Natural killer cell (primary cell): Measurements from ENCODE around the gene PAFAH1B1. TPM values are rescaled to one million over a fixed set of nuclear protein-coding genes. Genes with fewer than 3 reads are reported as not detected.
"Not testable (repeated sequence)": the region's sequence is repeated elsewhere in the genome, so short reads cannot be mapped to it uniquely, and the experiment has no call there.

Experiments
- ATAC-seq, 3 donors: fragments of 150-1000 bp in 2 of 3; fragments of 200-7000 bp in 1 of 3; cut with Tn5 transposase; 1 replicate in 1 of 3; 2 replicates in 2 of 3; pipeline ENCODE4 v1.10.0; 2021; ENCODE audit warnings: mild to moderate bottlenecking in 2 of 3, moderate library complexity in 2 of 3
- DNase-seq, 2 donors: peaks; one replicate each; pipeline versions ENCODE4 v3.0.0 to v3.0.0-alpha.2; 2013 to 2021; ENCODE audit warnings: mixed read lengths in 1 of 2
- H3K27ac ChIP-seq: one replicate; pipeline ENCODE4 v1.5.1; 2013; ENCODE audit warnings: mild to moderate bottlenecking, low read length
- H3K27me3 ChIP-seq: one replicate; pipeline ENCODE4 v1.6.1; 2013; ENCODE audit warnings: low read length; ENCODE audit not compliant: control insufficient read depth, insufficient read depth
- H3K36me3 ChIP-seq: one replicate; pipeline ENCODE4 v1.6.1; 2013; ENCODE audit warnings: low read length; ENCODE audit not compliant: control insufficient read depth, insufficient read depth
- H3K4me1 ChIP-seq: one replicate; pipeline ENCODE4 v1.6.1; 2013; ENCODE audit warnings: low read length; ENCODE audit not compliant: control insufficient read depth, insufficient read depth
- H3K4me3 ChIP-seq: one replicate; pipeline ENCODE4 v1.5.1; 2013; ENCODE audit warnings: low read length
- H3K9me3 ChIP-seq: one replicate; pipeline ENCODE4 v1.6.1; 2013; ENCODE audit warnings: low read length; ENCODE audit not compliant: control insufficient read depth, insufficient read depth
- H3K27ac Mint-ChIP-seq, 2 donors: one replicate each; pipeline ENCODE4 v1.8.0; 2022; ENCODE audit warnings: mild to moderate bottlenecking in 2 of 2, mixed read lengths in 2 of 2, moderate library complexity in 1 of 2
- H3K27me3 Mint-ChIP-seq, 2 donors: one replicate each; pipeline ENCODE4 v1.8.0; 2022; ENCODE audit warnings: low read depth in 2 of 2, mixed read lengths in 2 of 2
- H3K36me3 Mint-ChIP-seq: one replicate; pipeline ENCODE4 v1.8.0; 2022; ENCODE audit warnings: mixed read lengths
- H3K4me1 Mint-ChIP-seq, 2 donors: one replicate each; pipeline ENCODE4 v1.8.0; 2022; ENCODE audit warnings: mixed read lengths in 2 of 2
- H3K4me3 Mint-ChIP-seq: one replicate; pipeline ENCODE4 v1.8.0; 2022; ENCODE audit warnings: mild to moderate bottlenecking, moderate library complexity, mixed read lengths
- H3K9me3 Mint-ChIP-seq, 2 donors: one replicate each; pipeline ENCODE4 v1.8.0; 2022; ENCODE audit warnings: mixed read lengths in 2 of 2
- WGBS: methylation state at CpG from one replicate; pipeline ENCODE4 v1.1.7; 2013; ENCODE audit warnings: missing lambda C conversion rate; ENCODE audit not compliant: insufficient coverage; 5-methylcytosine and 5-hydroxymethylcytosine counted together
- intact Hi-C: fragments of 100-400 bp; cut with micrococcal nuclease; formaldehyde crosslinking; loops from one replicate; pipeline ENCODE4 v1.14.2; 2022
- total RNA-seq, 4 donors: library from RNA; stranded (reverse); fragments of 120-200 nt in 1 of 4; gene quantifications; one replicate each; pipeline versions ENCODE4 v1.2.3 to v1.2.4, GENCODE V29; 2013 to 2022
- TF ChIP-seq, protein P1 (sequence below): fragments of 200-600 bp; IDR thresholded peaks from one replicate; pipeline ENCODE4 v1.8.0; 2022; ENCODE audit warnings: antibody characterized with exemption

Gene PAFAH1B1
- total RNA-seq, 3 donors from 2014 or later (not counting 1 experiment from before 2014, with no cell fraction given), result 138 to 176 (median 165) TPM

DNA sequence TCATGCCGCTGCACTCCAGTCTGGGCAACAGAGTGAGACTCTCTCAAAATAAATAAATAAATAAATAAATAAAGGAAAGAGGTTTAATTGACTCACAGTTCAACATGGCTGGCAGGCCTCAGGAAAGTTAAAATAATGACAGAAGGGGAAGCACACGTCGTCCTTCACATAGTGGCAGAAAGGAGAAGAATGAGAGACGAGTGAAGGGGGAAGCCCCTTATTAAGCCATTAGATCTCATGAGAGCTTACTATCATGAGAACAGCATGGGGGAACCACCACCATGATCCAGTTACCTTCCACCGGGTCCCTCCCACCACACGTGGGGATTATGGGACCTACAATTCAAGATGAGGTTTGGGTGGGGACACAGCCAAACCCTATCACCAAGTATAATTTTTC, 54.5 kb downstream of the PAFAH1B1 start:
- H3K27ac ChIP-seq, result no peak overlapping the region
- peak overlapping the region in 1 of 2 donors; percentile 69 for H3K27ac Mint-ChIP-seq
- ATAC-seq (peak in 1 of 3 donors; percentile 24), DNase-seq (no peak)
- peaks cover 8 to 10% of the 10 kb centered on the region in 2 donors for H3K4me1 Mint-ChIP-seq
- H3K9me3 ChIP-seq, result no peaks in the 10 kb centered on the region
- no peaks in the 10 kb centered on the region for H3K27me3 ChIP-seq
- no peak overlapping the region for H3K4me3 Mint-ChIP-seq
- WGBS, result 86% methylated on average over 5 of the region's 6 CpGs
- no peaks in the 10 kb centered on the region for H3K9me3 Mint-ChIP-seq
- TF ChIP-seq, protein P1, sequence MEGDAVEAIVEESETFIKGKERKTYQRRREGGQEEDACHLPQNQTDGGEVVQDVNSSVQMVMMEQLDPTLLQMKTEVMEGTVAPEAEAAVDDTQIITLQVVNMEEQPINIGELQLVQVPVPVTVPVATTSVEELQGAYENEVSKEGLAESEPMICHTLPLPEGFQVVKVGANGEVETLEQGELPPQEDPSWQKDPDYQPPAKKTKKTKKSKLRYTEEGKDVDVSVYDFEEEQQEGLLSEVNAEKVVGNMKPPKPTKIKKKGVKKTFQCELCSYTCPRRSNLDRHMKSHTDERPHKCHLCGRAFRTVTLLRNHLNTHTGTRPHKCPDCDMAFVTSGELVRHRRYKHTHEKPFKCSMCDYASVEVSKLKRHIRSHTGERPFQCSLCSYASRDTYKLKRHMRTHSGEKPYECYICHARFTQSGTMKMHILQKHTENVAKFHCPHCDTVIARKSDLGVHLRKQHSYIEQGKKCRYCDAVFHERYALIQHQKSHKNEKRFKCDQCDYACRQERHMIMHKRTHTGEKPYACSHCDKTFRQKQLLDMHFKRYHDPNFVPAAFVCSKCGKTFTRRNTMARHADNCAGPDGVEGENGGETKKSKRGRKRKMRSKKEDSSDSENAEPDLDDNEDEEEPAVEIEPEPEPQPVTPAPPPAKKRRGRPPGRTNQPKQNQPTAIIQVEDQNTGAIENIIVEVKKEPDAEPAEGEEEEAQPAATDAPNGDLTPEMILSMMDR, result no peak
- no peak overlapping the region for H3K4me3 ChIP-seq
- H3K36me3 ChIP-seq, result no peaks in the 10 kb centered on the region
- H3K27me3 Mint-ChIP-seq, result no peaks in the 10 kb centered on the region
- intact Hi-C loops, result no loop called here
- no peaks in the 10 kb centered on the region for H3K36me3 Mint-ChIP-seq
- no peaks in the 10 kb centered on the region for H3K4me1 ChIP-seq

DNA sequence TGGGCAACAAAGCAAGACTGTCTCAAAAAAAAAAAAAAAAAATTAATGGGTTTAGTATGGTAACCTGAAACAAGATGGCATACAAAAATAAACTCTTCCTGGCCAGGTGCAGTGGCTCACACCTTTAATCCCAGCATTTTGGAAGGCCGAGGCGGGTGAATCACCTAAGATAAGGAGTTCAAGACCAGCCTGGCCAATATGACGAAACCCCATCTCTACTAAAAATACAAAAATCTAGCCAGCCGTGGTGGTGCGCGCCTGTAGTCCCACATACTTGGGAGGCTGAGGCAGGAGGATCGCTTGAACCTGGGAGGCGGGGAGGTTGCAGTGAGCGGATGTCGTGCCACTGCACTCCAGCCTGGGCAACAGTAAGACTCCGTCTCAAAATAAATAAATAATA, 55.7 kb downstream of the PAFAH1B1 start:
- Histone ChIP-seq H3K27ac (no peak overlapping the region), H3K9me3 (no peaks in the 10 kb centered on the region), H3K4me1 (no peaks in the 10 kb centered on the region), H3K4me3 (no peak overlapping the region), H3K27me3 (no peaks in the 10 kb centered on the region), H3K36me3 (no peaks in the 10 kb centered on the region)
- no peaks in the 10 kb centered on the region for H3K36me3 Mint-ChIP-seq
- H3K4me3 Mint-ChIP-seq, result no peak overlapping the region
- ATAC-seq, result no peak
- H3K27ac Mint-ChIP-seq, result peak overlapping the region; percentile 45 to 69
- H3K27me3 Mint-ChIP-seq, result no peaks in the 10 kb centered on the region
- H3K4me1 Mint-ChIP-seq, result peaks cover 8 to 10% of the 10 kb centered on the region in 2 donors
- intact Hi-C loops, result no loop called here
- TF ChIP-seq, protein P1, result no peak
- no peaks in the 10 kb centered on the region for H3K9me3 Mint-ChIP-seq
- WGBS, result over 99% methylated on average over 10 of the region's 11 CpGs
- DNase-seq, result no peak

DNA sequence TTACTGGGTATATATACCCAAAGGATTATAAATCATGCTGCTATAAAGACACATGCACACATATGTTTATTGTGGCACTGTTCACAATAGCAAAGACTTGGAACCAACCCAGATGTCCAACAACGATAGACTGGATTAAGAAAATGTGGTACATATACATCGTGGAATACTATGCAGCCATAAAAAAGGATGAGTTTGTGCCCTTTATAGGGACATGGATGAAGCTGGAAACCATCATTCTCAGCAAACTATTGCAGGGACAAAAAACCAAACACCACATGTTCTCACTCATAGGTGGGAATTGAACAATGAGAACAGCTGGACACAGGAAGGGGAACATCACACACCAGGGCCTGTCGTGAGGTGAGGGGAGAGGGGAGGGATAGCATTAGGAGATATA, 59.5 kb downstream of the PAFAH1B1 start:
- ATAC-seq, H3K36me3 Mint-ChIP-seq, intact Hi-C loops, DNase-seq, H3K9me3 ChIP-seq, H3K9me3 Mint-ChIP-seq, H3K4me3 ChIP-seq, H3K36me3 ChIP-seq, H3K27ac ChIP-seq, H3K27me3 ChIP-seq, H3K27me3 Mint-ChIP-seq, H3K4me3 Mint-ChIP-seq: not testable (repeated sequence)
- peaks cover 31% of the 10 kb centered on the region in 2 donors for H3K4me1 Mint-ChIP-seq
- peaks cover 15% of the 10 kb centered on the region for H3K4me1 ChIP-seq
- H3K27ac Mint-ChIP-seq, result peak overlapping the region; percentile 79 to 84
- WGBS, result 95% methylated on average over 3 of the region's 3 CpGs

DNA sequence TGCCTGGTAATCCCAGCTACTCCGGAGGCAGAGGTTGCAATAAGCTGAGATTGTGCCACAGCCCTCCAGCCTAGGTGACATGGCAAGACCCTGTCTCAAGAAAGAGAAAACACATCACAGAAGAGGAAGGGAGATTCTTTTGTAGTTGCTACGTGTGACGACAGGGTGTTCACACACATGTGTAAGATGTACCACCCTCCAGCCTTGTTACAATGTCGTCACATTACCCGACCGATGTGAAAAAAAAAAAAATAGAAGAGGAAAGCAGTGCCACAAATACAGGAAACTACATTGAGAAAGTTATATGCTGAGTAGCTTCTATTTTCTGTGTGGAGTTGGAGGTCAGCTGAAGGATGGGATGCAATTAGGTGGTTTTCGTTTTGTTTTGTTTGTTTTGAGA, 62.1 kb downstream of the PAFAH1B1 start:
- Histone ChIP-seq H3K4me1 (peaks cover 15% of the 10 kb centered on the region), H3K27ac (peak overlapping the region; percentile 76), H3K27me3 (no peaks in the 10 kb centered on the region), H3K4me3 (no peak overlapping the region), H3K9me3 (no peaks in the 10 kb centered on the region), H3K36me3 (no peaks in the 10 kb centered on the region)
- Mint-ChIP-seq H3K4me1 (peaks cover 41 to 44% of the 10 kb centered on the region in 2 donors), H3K4me3 (peak overlapping the region; percentile 51), H3K9me3 (no peaks in the 10 kb centered on the region), H3K27ac (peak overlapping the region; percentile 79 to 84), H3K36me3 (no peaks in the 10 kb centered on the region), H3K27me3 (no peaks in the 10 kb centered on the region)
- WGBS, result 67% methylated on average over 5 of the region's 7 CpGs
- intact Hi-C loops, result loop anchor here (5.0 kb wide), 1 partner anchor 63 kb away; the partner anchor contains the start of gene PAFAH1B1
- TF ChIP-seq, protein P1, result no peak
- ATAC-seq (peak; percentile 92 to 93 (median 92)), DNase-seq (peak; percentile 25 to 39)
